HCT116 (cell line): Measurements from ENCODE around the gene COL4A3. TPM values are rescaled to one million over a fixed set of nuclear protein-coding genes. Genes with fewer than 3 reads are reported as not detected.

ENCODE experiments used
- ATAC-seq: fragments of 200-7000 bp; cut with Tn5 transposase; 2 replicates; pipeline ENCODE4 v1.9.1; 2020; ENCODE audit warnings: mild to moderate bottlenecking, moderate library complexity
- BruUV-seq: library from RNA; stranded (reverse); fragments of 400-500 nt; replicated peaks from 2 replicates; lab custom pipeline; 2021; lab: Mats Ljungman, UMichigan
- CTCF ChIA-PET: fragments of 300-600 bp; sonication (Branson Sonifier 250); formaldehyde crosslinking; loops from one replicate; lab custom pipeline; 2021; ENCODE audit warnings: antibody characterized with exemption; lab: Charles Lee
- POLR2A ChIA-PET: fragments of 300-600, 350-600 bp; sonication (Branson Sonifier 250); formaldehyde crosslinking; loops from one replicate; lab custom pipeline; 2021; ENCODE audit warnings: antibody characterized with exemption; lab: Charles Lee
- RAD21 ChIA-PET, 2 experiments: fragments of 300-600 bp; sonication (Branson Sonifier 250); formaldehyde crosslinking; loops; one replicate each; lab custom pipeline; 2023; ENCODE audit warnings: low total read pairs in 2 of 2; ENCODE audit not compliant: uncharacterized antibody in 2 of 2, unreplicated experiment in 2 of 2, low non-redundant PET in 1 of 2; lab: Charles Lee
- DNase-seq: peaks from one replicate; pipeline ENCODE4 v3.0.0-alpha.2; 2010; ENCODE audit warnings: low read depth, low spot score
- H2AFZ ChIP-seq: fragments of 200-600 bp; shearing (Covaris generic), sonication (generic); 2 replicates; pipeline ENCODE4 v1.6.1; 2017; ENCODE audit warnings: low read depth, mixed run types, mixed read lengths, antibody characterized with exemption, low read length; ENCODE audit not compliant: poor library complexity, severe bottlenecking
- H3K27ac ChIP-seq: 2 replicates; pipeline ENCODE4 v1.5.1; 2012; ENCODE audit warnings: low read depth, low read length
- H3K27me3 ChIP-seq: fragments of 200-600 bp; sonication (generic); 2 replicates; pipeline ENCODE4 v1.6.1; 2016; ENCODE audit warnings: mixed run types, low read length, mixed read lengths; ENCODE audit not compliant: insufficient read depth
- H3K36me3 ChIP-seq, 2 experiments: fragments of 200-500 bp in 1 of 2; fragments of 200-600 bp in 1 of 2; sonication (Bioruptor generic) in 1 of 2; sonication (generic) in 1 of 2; 2 replicates each; pipeline versions ENCODE4 v1.5.1 to v1.6.1; 2014 to 2016; ENCODE audit warnings: low read length in 2 of 2, inconsistent platforms in 1 of 2, mixed read lengths in 1 of 2, mixed run types in 1 of 2; ENCODE audit not compliant: insufficient read depth in 2 of 2, control insufficient read depth in 1 of 2
- H3K4me1 ChIP-seq, 2 experiments: fragments of 200-600 bp in 1 of 2; sonication (generic) in 1 of 2; 2 replicates each; pipeline versions ENCODE4 v1.5.1 to v1.6.1; 2012 to 2017; ENCODE audit warnings: low read length in 2 of 2, inconsistent platforms in 1 of 2, mild to moderate bottlenecking in 1 of 2, mixed read lengths in 1 of 2, mixed run types in 1 of 2, moderate library complexity in 1 of 2; ENCODE audit not compliant: insufficient read depth in 2 of 2, control insufficient read depth in 1 of 2
- H3K4me2 ChIP-seq: fragments of 200-600 bp; sonication (generic); 2 replicates; pipeline ENCODE4 v1.6.1; 2017; ENCODE audit warnings: mixed run types, low read length, mixed read lengths
- H3K4me3 ChIP-seq, 2 experiments: fragments of 200-600 bp in 1 of 2; sonication (generic) in 1 of 2; replicated peaks in 1 of 2; 2 replicates each; pipeline ENCODE4 v1.5.1; 2011 to 2016; ENCODE audit warnings: low read length in 2 of 2, control low read depth in 1 of 2, low read depth in 1 of 2, mild to moderate bottlenecking in 1 of 2, mixed read lengths in 1 of 2, mixed run types in 1 of 2
- H3K79me2 ChIP-seq: fragments of 200-600 bp; sonication (generic); 2 replicates; pipeline ENCODE4 v1.6.1; 2017; ENCODE audit warnings: mild to moderate bottlenecking, mixed run types, low read length, moderate library complexity, mixed read lengths; ENCODE audit not compliant: insufficient read depth
- H3K9ac ChIP-seq: fragments of 200-600 bp; sonication (generic); 2 replicates; pipeline ENCODE4 v1.6.1; 2016; ENCODE audit warnings: low read length, mixed read lengths
- H3K9me2 ChIP-seq: fragments of 200-600 bp; sonication (generic), shearing (Covaris generic); 2 replicates; pipeline ENCODE4 v1.6.1; 2017; ENCODE audit warnings: mixed run types, mild to moderate bottlenecking, moderate library complexity; ENCODE audit not compliant: insufficient read depth
- H3K9me3 ChIP-seq, 2 experiments: fragments of 200-500 bp in 1 of 2; fragments of 200-600 bp in 1 of 2; sonication (Bioruptor generic) in 1 of 2; sonication (generic) in 1 of 2; 2 replicates each; pipeline ENCODE4 v1.6.1; 2014 to 2017; ENCODE audit warnings: low read length in 2 of 2, mixed read lengths in 2 of 2, inconsistent platforms in 1 of 2, low read depth in 1 of 2, mild to moderate bottlenecking in 1 of 2, mixed run types in 1 of 2, moderate library complexity in 1 of 2; ENCODE audit not compliant: control insufficient read depth in 1 of 2, insufficient read depth in 1 of 2
- H4K20me1 ChIP-seq: fragments of 200-600 bp; sonication (generic), shearing (Covaris generic); 2 replicates; pipeline ENCODE4 v1.6.1; 2017; ENCODE audit warnings: mixed run types, mild to moderate bottlenecking, moderate library complexity; ENCODE audit not compliant: insufficient read depth
- CBX3 ChIP-seq: IDR thresholded peaks from 2 replicates; pipeline ENCODE4 v1.6.1; 2012; ENCODE audit warnings: low read depth
- CEBPB ChIP-seq: IDR thresholded peaks from 2 replicates; pipeline ENCODE4 v1.6.1; 2012; ENCODE audit warnings: low read depth
- EZH2 ChIP-seq: fragments of 200-600 bp; sonication (generic); IDR thresholded peaks from 2 replicates; pipeline ENCODE4 v1.6.1; 2017; ENCODE audit warnings: antibody characterized with exemption, mixed run types
- EZH2phosphoT487 ChIP-seq: fragments of 200-600 bp; IDR thresholded peaks from 2 replicates; pipeline ENCODE4 v1.6.1; 2018; ENCODE audit warnings: antibody characterized with exemption, borderline replicate concordance
- FOSL1 ChIP-seq: IDR thresholded peaks from 2 replicates; pipeline ENCODE4 v1.6.1; 2012; ENCODE audit warnings: low read depth
- JUND ChIP-seq: IDR thresholded peaks from 2 replicates; pipeline ENCODE4 v1.6.1; 2012
- POLR2A ChIP-seq: IDR thresholded peaks from 2 replicates; pipeline ENCODE4 v1.7.0; 2011; ENCODE audit warnings: borderline replicate concordance; ENCODE audit not compliant: insufficient read depth, insufficient read length; ENCODE audit errors: extremely low read depth
- POLR2AphosphoS5 ChIP-seq: IDR thresholded peaks from 2 replicates; pipeline ENCODE4 v1.6.1; 2011; ENCODE audit warnings: mild to moderate bottlenecking, low read depth, low read length, moderate library complexity
- RAD21 ChIP-seq: IDR thresholded peaks from 2 replicates; pipeline ENCODE4 v1.6.1; 2012; ENCODE audit warnings: low read depth, mild to moderate bottlenecking
- SP1 ChIP-seq: IDR thresholded peaks from 2 replicates; pipeline ENCODE4 v1.6.1; 2012; ENCODE audit warnings: low read depth
- SRF ChIP-seq: IDR thresholded peaks from 2 replicates; pipeline ENCODE4 v1.6.1; 2012; ENCODE audit warnings: low read depth
- TCF7L2 ChIP-seq: IDR thresholded peaks from 2 replicates; pipeline ENCODE4 v1.7.0; 2011; ENCODE audit warnings: borderline replicate concordance, inconsistent platforms; ENCODE audit not compliant: insufficient read depth, insufficient read length; ENCODE audit errors: extremely low read depth
- YY1 ChIP-seq: IDR thresholded peaks from 2 replicates; pipeline ENCODE4 v1.6.1; 2011; ENCODE audit warnings: low read length, low read depth, moderate library complexity, mild to moderate bottlenecking; ENCODE audit not compliant: insufficient replicate concordance; ENCODE audit errors: extremely low read depth
- ZFX ChIP-seq: fragments of 450-650 bp; IDR thresholded peaks from 2 replicates; pipeline ENCODE4 v1.6.1; 2017
- ZNF274 ChIP-seq: fragments of 200-500 bp; sonication (Bioruptor generic); IDR thresholded peaks from 2 replicates; pipeline ENCODE4 v1.6.1; 2014; ENCODE audit warnings: mild to moderate bottlenecking, low read depth, low read length, inconsistent platforms
- intact Hi-C: fragments of 100-400 bp; cut with micrococcal nuclease; formaldehyde crosslinking; loops from 2 replicates; pipeline ENCODE4 v1.10.0; 2022
- total RNA-seq: library from RNA; stranded (reverse); gene quantifications from one replicate; pipeline ENCODE4 v1.2.1, GENCODE V29; 2021; ENCODE audit not compliant: unreplicated experiment
- TF ChIP-seq, protein P1 (sequence below): IDR thresholded peaks from 2 replicates; pipeline ENCODE4 v1.6.1; 2012; ENCODE audit warnings: low read depth
- TF ChIP-seq, protein P2 (sequence below), 3 experiments: fragments of 200-600 bp in 1 of 3; sonication (generic) in 1 of 3; IDR thresholded peaks in 2 of 3; conservative IDR thresholded peaks in 1 of 3; 2 replicates each; pipeline ENCODE4 v1.5.1; 2012 to 2017; ENCODE audit warnings: low read depth in 2 of 3, low read length in 2 of 3, antibody characterized with exemption in 1 of 3, borderline replicate concordance in 1 of 3, control low read depth in 1 of 3, mild to moderate bottlenecking in 1 of 3, mixed read lengths in 1 of 3, mixed run types in 1 of 3, moderate library complexity in 1 of 3; ENCODE audit not compliant: insufficient read depth in 1 of 3
- TF ChIP-seq, protein P3 (sequence below): IDR thresholded peaks from 2 replicates; pipeline ENCODE4 v1.6.1; 2012
- TF ChIP-seq, protein P4 (sequence below): IDR thresholded peaks from 2 replicates; pipeline ENCODE4 v1.6.1; 2012
- TF ChIP-seq, protein P5 (sequence below): IDR thresholded peaks from 2 replicates; pipeline ENCODE4 v1.6.1; 2011; ENCODE audit warnings: mild to moderate bottlenecking, low read length, moderate library complexity; ENCODE audit not compliant: insufficient replicate concordance; ENCODE audit errors: extremely low read depth

COL4A3 gene
- total RNA-seq, 1 experiment from 2014 or later, result 4.9 TPM

DNA sequence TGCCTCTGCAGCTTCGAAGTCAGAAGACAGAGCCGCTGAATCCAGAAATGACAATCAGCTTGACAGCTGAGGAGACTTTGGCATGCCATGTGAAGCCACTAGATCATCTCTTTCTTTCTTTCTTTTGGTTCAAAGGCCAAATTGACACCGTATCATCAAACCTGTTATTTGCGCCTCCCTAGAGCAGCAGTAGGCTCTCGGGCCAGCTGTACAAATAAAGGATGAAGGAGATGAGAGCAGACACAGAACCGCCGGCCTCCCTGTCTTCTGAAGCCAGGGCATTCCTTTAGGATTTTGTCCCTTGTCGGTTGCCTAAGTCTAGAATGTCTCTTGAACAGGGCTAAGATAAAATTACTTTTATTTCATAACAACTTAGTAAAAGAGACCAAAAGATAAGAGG lies 37.2 kb upstream of the COL4A3 start:
- H3K79me2 ChIP-seq, result no peaks in the 10 kb centered on the region
- POLR2A ChIA-PET, result no interaction called here
- H3K9me3 ChIP-seq, result no peaks in the 10 kb centered on the region
- H3K4me2 ChIP-seq, result no peak overlapping the region
- H3K4me3 ChIP-seq, result no peak overlapping the region
- no peaks in the 10 kb centered on the region for H3K4me1 ChIP-seq
- RAD21 ChIA-PET, result no interaction called here
- H3K27me3 ChIP-seq, result no peaks in the 10 kb centered on the region
- no TSS peak for BruUV-seq
- no peaks in the 10 kb centered on the region for H3K9me2 ChIP-seq
- ATAC-seq (no peak), DNase-seq (no peak)
- no peak overlapping the region for H2AFZ ChIP-seq
- intact Hi-C loops, result loop anchor here (10.0 kb wide), 2 partner anchors 278 to 348 kb away; partner anchors contain the start of gene AGFG1
- no peak overlapping the region for H3K27ac ChIP-seq
- H4K20me1 ChIP-seq, result no peaks in the 10 kb centered on the region
- CTCF ChIA-PET, result interaction anchor here (1.5 kb wide), 1 partner anchor 111 kb away, joined by 5 read pairs; no protein-coding TSS in a partner anchor
- H3K36me3 ChIP-seq, result no peaks in the 10 kb centered on the region
- no peak for TF ChIP-seq POLR2AphosphoS5
- TF ChIP-seq TCF7L2, result no peak
- no peak for TF ChIP-seq SP1
- no peak for TF ChIP-seq FOSL1
- TF ChIP-seq, protein P1, sequence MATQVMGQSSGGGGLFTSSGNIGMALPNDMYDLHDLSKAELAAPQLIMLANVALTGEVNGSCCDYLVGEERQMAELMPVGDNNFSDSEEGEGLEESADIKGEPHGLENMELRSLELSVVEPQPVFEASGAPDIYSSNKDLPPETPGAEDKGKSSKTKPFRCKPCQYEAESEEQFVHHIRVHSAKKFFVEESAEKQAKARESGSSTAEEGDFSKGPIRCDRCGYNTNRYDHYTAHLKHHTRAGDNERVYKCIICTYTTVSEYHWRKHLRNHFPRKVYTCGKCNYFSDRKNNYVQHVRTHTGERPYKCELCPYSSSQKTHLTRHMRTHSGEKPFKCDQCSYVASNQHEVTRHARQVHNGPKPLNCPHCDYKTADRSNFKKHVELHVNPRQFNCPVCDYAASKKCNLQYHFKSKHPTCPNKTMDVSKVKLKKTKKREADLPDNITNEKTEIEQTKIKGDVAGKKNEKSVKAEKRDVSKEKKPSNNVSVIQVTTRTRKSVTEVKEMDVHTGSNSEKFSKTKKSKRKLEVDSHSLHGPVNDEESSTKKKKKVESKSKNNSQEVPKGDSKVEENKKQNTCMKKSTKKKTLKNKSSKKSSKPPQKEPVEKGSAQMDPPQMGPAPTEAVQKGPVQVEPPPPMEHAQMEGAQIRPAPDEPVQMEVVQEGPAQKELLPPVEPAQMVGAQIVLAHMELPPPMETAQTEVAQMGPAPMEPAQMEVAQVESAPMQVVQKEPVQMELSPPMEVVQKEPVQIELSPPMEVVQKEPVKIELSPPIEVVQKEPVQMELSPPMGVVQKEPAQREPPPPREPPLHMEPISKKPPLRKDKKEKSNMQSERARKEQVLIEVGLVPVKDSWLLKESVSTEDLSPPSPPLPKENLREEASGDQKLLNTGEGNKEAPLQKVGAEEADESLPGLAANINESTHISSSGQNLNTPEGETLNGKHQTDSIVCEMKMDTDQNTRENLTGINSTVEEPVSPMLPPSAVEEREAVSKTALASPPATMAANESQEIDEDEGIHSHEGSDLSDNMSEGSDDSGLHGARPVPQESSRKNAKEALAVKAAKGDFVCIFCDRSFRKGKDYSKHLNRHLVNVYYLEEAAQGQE, result no peak
- TF ChIP-seq, protein P2, sequence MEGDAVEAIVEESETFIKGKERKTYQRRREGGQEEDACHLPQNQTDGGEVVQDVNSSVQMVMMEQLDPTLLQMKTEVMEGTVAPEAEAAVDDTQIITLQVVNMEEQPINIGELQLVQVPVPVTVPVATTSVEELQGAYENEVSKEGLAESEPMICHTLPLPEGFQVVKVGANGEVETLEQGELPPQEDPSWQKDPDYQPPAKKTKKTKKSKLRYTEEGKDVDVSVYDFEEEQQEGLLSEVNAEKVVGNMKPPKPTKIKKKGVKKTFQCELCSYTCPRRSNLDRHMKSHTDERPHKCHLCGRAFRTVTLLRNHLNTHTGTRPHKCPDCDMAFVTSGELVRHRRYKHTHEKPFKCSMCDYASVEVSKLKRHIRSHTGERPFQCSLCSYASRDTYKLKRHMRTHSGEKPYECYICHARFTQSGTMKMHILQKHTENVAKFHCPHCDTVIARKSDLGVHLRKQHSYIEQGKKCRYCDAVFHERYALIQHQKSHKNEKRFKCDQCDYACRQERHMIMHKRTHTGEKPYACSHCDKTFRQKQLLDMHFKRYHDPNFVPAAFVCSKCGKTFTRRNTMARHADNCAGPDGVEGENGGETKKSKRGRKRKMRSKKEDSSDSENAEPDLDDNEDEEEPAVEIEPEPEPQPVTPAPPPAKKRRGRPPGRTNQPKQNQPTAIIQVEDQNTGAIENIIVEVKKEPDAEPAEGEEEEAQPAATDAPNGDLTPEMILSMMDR (IDR thresholded peaks at IDR 0.05 in 2 of 3, conservative IDR thresholded peaks at IDR 0.05 in 1 of 3; ENCODE audit: borderline replicate concordance in 1 of 3, insufficient read depth in 1 of 3, low read depth in 2 of 3, low read length in 2 of 3), result no peak
- no peak for TF ChIP-seq ZNF274
- TF ChIP-seq CEBPB, result no peak
- TF ChIP-seq EZH2phosphoT487, result no peak
- TF ChIP-seq, protein P3, sequence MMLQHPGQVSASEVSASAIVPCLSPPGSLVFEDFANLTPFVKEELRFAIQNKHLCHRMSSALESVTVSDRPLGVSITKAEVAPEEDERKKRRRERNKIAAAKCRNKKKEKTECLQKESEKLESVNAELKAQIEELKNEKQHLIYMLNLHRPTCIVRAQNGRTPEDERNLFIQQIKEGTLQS, result no peak
- no peak for TF ChIP-seq POLR2A
- no peak for TF ChIP-seq YY1
- no peak for TF ChIP-seq JUND
- no peak for TF ChIP-seq ZFX
- no peak for TF ChIP-seq SRF
- TF ChIP-seq RAD21, result no peak
- TF ChIP-seq, protein P4, sequence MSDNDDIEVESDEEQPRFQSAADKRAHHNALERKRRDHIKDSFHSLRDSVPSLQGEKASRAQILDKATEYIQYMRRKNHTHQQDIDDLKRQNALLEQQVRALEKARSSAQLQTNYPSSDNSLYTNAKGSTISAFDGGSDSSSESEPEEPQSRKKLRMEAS, result no peak
- no peak for TF ChIP-seq CBX3
- TF ChIP-seq EZH2, result no peak
- TF ChIP-seq, protein P5, sequence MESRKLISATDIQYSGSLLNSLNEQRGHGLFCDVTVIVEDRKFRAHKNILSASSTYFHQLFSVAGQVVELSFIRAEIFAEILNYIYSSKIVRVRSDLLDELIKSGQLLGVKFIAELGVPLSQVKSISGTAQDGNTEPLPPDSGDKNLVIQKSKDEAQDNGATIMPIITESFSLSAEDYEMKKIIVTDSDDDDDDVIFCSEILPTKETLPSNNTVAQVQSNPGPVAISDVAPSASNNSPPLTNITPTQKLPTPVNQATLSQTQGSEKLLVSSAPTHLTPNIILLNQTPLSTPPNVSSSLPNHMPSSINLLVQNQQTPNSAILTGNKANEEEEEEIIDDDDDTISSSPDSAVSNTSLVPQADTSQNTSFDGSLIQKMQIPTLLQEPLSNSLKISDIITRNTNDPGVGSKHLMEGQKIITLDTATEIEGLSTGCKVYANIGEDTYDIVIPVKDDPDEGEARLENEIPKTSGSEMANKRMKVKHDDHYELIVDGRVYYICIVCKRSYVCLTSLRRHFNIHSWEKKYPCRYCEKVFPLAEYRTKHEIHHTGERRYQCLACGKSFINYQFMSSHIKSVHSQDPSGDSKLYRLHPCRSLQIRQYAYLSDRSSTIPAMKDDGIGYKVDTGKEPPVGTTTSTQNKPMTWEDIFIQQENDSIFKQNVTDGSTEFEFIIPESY, result no peak
- no peak overlapping the region for H3K9ac ChIP-seq
